Right lobe of liver (tissue), 6 donors: ENCODE results near the gene FOXL2. TPM values are rescaled to one million over a fixed set of nuclear protein-coding genes. Genes with fewer than 3 reads are reported as not detected.

Experiments used
- ATAC-seq, 4 donors: fragments of 200-7000 bp; cut with Tn5 transposase; one replicate each; pipeline ENCODE4 v1.9.1; 2020; ENCODE audit warnings: mild to moderate bottlenecking in 4 of 4, moderate library complexity in 4 of 4
- DNase-seq, 3 donors: peaks; one replicate each; pipeline ENCODE4 v3.0.0-alpha.2; 2020
- H3K27ac ChIP-seq, 3 donors: fragments of 200-600 bp; one replicate each; pipeline ENCODE4 v1.8.0; 2022
- H3K27me3 ChIP-seq, 2 donors: fragments of 200-600 bp; one replicate each; pipeline ENCODE4 v1.8.0; 2022
- H3K36me3 ChIP-seq, 4 donors: fragments of 200-600 bp; sonication (generic) in 1 of 4; one replicate each; pipeline versions ENCODE4 v1.5.1 to v1.8.0; 2017 to 2022; ENCODE audit warnings: control low read depth in 1 of 4
- H3K4me1 ChIP-seq, 4 donors: fragments of 200-600 bp; sonication (generic) in 1 of 4; one replicate each; pipeline versions ENCODE4 v1.5.1 to v1.8.0; 2017 to 2022; ENCODE audit warnings: control low read depth in 1 of 4
- H3K4me3 ChIP-seq, 3 donors: fragments of 200-600 bp; one replicate each; pipeline ENCODE4 v1.8.0; 2022
- H3K9me3 ChIP-seq, 4 donors: fragments of 200-600 bp; sonication (generic) in 1 of 4; one replicate each; pipeline versions ENCODE4 v1.5.1 to v1.8.0; 2017 to 2022; ENCODE audit warnings: control low read depth in 1 of 4
- POLR2A ChIP-seq: fragments of 450-650 bp; IDR thresholded peaks from one replicate; pipeline ENCODE4 v1.6.1; 2017; ENCODE audit warnings: antibody characterized with exemption, mild to moderate bottlenecking
- WGBS: methylation state at CpG from one replicate; pipeline ENCODE4 v1.1.6; 2018; ENCODE audit warnings: low coverage, low lambda C conversion rate; ENCODE audit not compliant: insufficient coverage; ENCODE audit errors: missing lambda C conversion rate; 5-methylcytosine and 5-hydroxymethylcytosine counted together
- intact Hi-C, 2 donors: fragments of 100-400 bp; cut with DNase I; formaldehyde crosslinking; loops; one replicate each; pipeline versions ENCODE4 v1.11.2 to v1.14.1; 2022
- total RNA-seq, 6 experiments: library from RNA; depleted of rRNA in 2 of 6; stranded (reverse); fragments of >200 nt in 2 of 6; fragmentation: NEBNext Ultra II Directional in 3 of 6; extraction: Animal tissue kit (Norgen Biotek cat#: 25700) in 3 of 6; gene quantifications; one replicate each; pipeline versions ENCODE4 v1.1.0 to v1.2.4, GENCODE V29; 2016 to 2023
- TF ChIP-seq, protein P1 (sequence below), 4 donors: fragments of 200-600 bp in 3 of 4; fragments of 450-650 bp in 1 of 4; IDR thresholded peaks; one replicate each; pipeline versions ENCODE4 v1.5.1 to v1.8.0; 2016 to 2022; ENCODE audit warnings: antibody characterized with exemption in 4 of 4, mild to moderate bottlenecking in 2 of 4
- donor health status: DM: no; HTN: yes; CAD: no.
- donor health status: DM: no; HTN: no; CAD: no.
- donor health status: DM: no; HTN: no; CAD: no.
- donor health status: DM: no; HTN: yes; CAD: no.
- donor health status: DM: no; HTN: yes; CAD: no.

Gene FOXL2
- total RNA-seq, 6 experiments from 2014 or later, result not detected

DNA sequence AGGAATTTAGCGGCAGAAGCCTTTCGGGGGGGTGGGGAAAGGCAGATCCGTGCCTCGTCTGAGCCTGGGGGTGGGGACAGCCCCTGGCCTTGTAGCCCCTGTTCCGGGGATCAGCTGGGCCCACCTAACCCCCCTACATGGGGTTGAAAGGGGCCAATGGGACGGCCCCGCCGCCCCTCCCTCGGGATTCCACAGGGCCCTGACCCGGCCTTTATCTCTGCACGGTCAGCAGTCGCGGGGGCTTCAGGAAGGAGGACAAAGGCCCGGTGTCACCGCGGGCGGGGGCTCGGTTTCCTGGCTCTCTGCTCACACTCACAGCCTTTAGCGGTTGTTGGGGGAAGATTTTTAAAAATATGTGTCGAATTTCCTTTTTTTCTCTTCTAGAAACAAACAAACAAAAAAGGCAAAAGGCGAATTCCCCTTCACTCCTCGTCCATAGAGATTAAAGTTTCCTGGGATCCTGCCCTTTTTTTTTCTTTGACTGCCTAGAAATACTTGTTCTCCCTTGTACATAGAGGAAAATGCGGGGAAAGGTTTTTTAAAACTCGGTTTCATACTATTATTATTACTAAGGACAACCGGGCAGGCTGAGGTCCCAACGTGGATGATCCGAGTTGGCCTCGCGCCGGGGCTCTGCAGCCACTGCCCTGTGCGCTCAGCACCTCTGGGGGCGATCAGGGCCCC, 7.9 kb downstream of the FOXL2 start:
- H3K36me3 ChIP-seq, result no peaks in the 10 kb centered on the region
- no peak overlapping the region for H3K4me3 ChIP-seq
- no peak overlapping the region for H3K27ac ChIP-seq
- H3K4me1 ChIP-seq, result peaks cover 0 to 35% (median 5%) of the 10 kb centered on the region in 4 donors
- 3% methylated on average over 19 of the region's 32 CpGs for WGBS
- no peak for ATAC-seq
- intact Hi-C loops, result loop anchor here in 1 of 2 donors (5.0 kb wide), 1 partner anchor 388 kb away; no protein-coding TSS in a partner anchor
- no peak for DNase-seq
- TF ChIP-seq, protein P1, sequence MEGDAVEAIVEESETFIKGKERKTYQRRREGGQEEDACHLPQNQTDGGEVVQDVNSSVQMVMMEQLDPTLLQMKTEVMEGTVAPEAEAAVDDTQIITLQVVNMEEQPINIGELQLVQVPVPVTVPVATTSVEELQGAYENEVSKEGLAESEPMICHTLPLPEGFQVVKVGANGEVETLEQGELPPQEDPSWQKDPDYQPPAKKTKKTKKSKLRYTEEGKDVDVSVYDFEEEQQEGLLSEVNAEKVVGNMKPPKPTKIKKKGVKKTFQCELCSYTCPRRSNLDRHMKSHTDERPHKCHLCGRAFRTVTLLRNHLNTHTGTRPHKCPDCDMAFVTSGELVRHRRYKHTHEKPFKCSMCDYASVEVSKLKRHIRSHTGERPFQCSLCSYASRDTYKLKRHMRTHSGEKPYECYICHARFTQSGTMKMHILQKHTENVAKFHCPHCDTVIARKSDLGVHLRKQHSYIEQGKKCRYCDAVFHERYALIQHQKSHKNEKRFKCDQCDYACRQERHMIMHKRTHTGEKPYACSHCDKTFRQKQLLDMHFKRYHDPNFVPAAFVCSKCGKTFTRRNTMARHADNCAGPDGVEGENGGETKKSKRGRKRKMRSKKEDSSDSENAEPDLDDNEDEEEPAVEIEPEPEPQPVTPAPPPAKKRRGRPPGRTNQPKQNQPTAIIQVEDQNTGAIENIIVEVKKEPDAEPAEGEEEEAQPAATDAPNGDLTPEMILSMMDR (IDR thresholded peaks at IDR 0.05), result no peak
- TF ChIP-seq POLR2A, result no peak
- H3K27me3 ChIP-seq, result peaks cover 16 to 66% of the 10 kb centered on the region in 2 donors
- no peaks in the 10 kb centered on the region for H3K9me3 ChIP-seq

DNA sequence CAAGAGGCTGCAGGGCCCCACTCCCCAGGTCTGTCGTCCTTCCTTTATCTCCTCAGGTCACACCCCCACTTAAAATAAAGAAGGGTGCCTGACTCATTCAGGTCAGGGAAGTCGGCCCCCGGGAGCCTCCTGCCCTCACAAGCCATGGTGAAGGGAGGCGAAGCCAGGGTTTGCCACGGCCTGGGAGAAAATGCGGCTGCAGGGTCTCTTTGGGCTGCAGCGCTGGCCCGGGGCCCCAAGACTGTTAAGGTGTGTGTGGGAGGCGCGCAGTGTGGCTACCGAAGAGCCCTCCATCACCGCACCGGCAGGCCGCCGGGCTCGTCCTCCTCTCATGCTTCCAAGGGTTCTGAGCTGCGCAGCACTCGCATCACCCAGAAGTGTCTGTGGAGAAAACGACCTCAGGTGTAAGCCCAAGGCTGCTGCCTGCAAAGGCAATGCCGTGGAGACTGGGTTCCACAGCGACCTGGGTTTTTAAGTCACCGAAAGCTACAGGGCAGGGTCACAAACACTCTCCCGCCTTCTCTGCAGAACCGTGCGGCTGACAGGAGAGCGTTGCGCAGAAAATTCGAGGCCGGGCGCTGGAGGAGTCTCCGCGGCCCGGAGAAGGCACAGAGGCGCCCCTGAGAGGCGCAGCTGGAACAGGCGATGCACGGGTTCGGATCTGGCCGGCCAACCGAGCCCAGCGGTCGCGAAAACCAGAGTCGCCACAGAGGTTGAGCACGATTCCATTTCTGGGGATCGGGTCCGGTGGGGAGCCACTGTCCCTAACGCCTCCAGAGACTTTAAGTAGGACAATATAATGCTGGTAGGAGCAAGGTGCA, 8.7 kb downstream of the FOXL2 start:
- DNase-seq (no peak), ATAC-seq (no peak)
- H3K9me3 ChIP-seq, result no peaks in the 10 kb centered on the region
- H3K4me1 ChIP-seq, result peaks cover 0 to 35% (median 5%) of the 10 kb centered on the region in 4 donors
- H3K4me3 ChIP-seq, result no peak overlapping the region
- H3K27me3 ChIP-seq, result peaks cover 16 to 59% of the 10 kb centered on the region in 2 donors
- H3K27ac ChIP-seq, result no peak overlapping the region
- H3K36me3 ChIP-seq, result no peaks in the 10 kb centered on the region
- TF ChIP-seq, protein P1 (IDR thresholded peaks at IDR 0.05), result no peak
- TF ChIP-seq POLR2A, result no peak
- intact Hi-C loops, result loop anchor here in 1 of 2 donors (5.0 kb wide), 1 partner anchor 389 kb away; no protein-coding TSS in a partner anchor
- 0% methylated on average over 9 of the region's 48 CpGs for WGBS

GRCh38 chr3:138937690-138938055, 9.3 kb downstream of the FOXL2 start:
- Histone ChIP-seq H3K27ac (no peak overlapping the region), H3K4me1 (peaks cover 0 to 35% (median 5%) of the 10 kb centered on the region in 4 donors), H3K27me3 (peaks cover 16 to 53% of the 10 kb centered on the region in 2 donors), H3K36me3 (no peaks in the 10 kb centered on the region), H3K9me3 (no peaks in the 10 kb centered on the region), H3K4me3 (no peak overlapping the region)
- DNase-seq (no peak), ATAC-seq (peak in 1 of 4 donors; percentile 6)
- 0% methylated on average over 5 of the region's 29 CpGs for WGBS
- intact Hi-C loops, result loop anchor here in 1 of 2 donors (5.0 kb wide), 1 partner anchor 390 kb away; no protein-coding TSS in a partner anchor
- TF ChIP-seq POLR2A, result no peak
- TF ChIP-seq, protein P1 (IDR thresholded peaks at IDR 0.05), result no peak

- 9% methylated on average over 24 of the region's 45 CpGs for WGBS
- ATAC-seq (peak in 1 of 4 donors; percentile 19), DNase-seq (no peak)
- Histone ChIP-seq H3K27ac (no peak overlapping the region), H3K9me3 (no peaks in the 10 kb centered on the region), H3K36me3 (no peaks in the 10 kb centered on the region), H3K4me3 (no peak overlapping the region), H3K27me3 (peaks cover 16 to 47% of the 10 kb centered on the region in 2 donors), H3K4me1 (peaks cover 0 to 35% (median 5%) of the 10 kb centered on the region in 4 donors)
- TF ChIP-seq POLR2A, result no peak
- TF ChIP-seq, protein P1 (IDR thresholded peaks at IDR 0.05), result no peak
- intact Hi-C loops, result loop anchor here in 1 of 2 donors (5.0 kb wide), 1 partner anchor 390 kb away; no protein-coding TSS in a partner anchor
These were observed 9.9 kb downstream of the FOXL2 start for GRCh38 chr3:138936741-138937689.
